NCI-H345 (cell line): ENCODE data around the gene EYS.
"Not testable (repeated sequence)": the region's sequence is repeated elsewhere in the genome, so short reads cannot be mapped to it uniquely, and the experiment has no call there.

Source experiments
- DNase-seq: peaks from one replicate; lab custom pipeline; 2025; lab: John Stamatoyannopoulos, UW

Gene EYS

GRCh38 chr6:63793465-63794137 lies 1913.4 kb downstream of the EYS start:
- DNase-seq: no peak

GRCh38 chr6:63792736-63793464 lies 1914.1 kb downstream of the EYS start:
- DNase-seq: no peak

- no peak for DNase-seq
These were observed 1916.7 kb downstream of the EYS start for GRCh38 chr6:63790334-63790733.

- no peak for DNase-seq
These were observed 1917.3 kb downstream of the EYS start for GRCh38 chr6:63789699-63790098.

DNA sequence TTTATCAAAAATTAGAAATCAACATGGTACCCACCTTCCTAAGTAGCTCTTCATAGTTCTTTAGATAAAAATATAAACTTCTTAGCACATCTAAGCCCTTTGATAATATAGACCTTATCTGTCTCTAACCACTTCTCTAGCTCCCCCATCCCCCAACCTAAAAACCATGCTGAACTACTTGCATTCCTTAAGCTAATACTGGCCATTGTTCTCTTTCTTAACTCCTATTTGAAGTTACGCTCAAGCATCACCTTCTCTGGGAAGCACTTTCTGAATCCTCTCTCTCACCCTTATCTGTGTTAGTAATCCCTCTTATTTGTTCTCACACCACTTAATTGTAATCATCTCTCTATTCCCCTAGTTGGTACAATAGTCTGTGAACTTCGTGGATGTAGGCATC lies 1918.5 kb downstream of the EYS start:
- no peak for DNase-seq

DNA sequence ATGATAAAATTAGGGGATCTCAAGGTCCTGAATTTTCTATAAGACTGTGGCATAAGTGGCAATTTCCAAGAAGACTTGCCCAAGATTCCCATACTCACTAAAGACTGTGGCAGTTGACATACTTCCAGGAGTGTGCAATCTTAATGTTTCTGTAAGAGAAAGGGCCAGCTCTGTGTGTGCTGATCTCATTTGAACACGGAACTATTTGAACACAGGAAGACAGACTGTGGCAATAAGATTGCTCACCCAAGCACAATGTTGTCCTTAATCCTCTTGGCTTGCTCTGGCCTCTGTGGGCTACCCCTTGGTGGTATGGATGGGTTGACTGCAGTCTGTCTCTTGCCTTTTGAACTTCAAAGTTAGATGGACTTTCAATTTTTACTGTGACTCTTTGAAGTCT lies 1920.0 kb downstream of the EYS start:
- DNase-seq: no peak

GRCh38 chr6:63785006-63785405 lies 1922.0 kb downstream of the EYS start:
- no peak for DNase-seq

DNA sequence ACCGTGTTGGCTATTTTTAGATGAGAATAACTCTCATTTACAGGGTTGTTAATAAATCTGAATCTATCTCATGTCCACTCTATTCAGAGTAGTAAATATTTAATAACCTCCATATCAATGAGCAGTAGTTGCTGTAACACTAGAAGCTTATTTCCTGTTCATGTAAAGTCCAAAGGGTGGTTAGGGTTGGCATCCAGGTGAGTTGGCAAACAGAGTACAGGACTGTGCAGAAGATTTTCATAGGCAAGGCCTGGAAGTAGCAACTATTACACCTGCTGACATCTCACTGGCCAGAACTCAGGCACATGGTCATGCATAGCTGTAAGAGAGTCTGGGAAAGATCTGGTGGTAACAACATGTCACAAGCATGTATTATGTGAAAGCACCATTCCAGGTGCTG lies 1923.9 kb downstream of the EYS start:
- DNase-seq: no peak

DNA sequence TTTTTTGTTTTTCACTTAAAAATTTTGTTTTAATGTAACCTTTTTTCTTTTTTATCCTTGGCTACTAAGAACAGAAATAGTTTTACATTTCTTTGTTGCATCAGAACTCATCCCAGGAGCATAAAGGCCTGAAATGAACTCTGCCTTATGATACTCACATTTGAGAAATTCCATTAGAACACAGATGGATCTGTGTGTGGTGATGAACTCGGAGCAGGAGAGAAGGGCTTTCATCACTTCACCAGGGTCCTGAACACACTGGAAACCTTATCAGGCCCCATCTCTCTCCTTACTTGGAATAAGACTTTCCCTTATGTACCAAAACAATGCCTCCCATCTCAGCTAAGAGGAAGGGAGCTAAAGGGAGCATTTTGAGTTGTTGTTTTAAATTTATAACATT lies 1932.1 kb downstream of the EYS start:
- DNase-seq: no peak

- DNase-seq: no peak
These were observed 1933.8 kb downstream of the EYS start for GRCh38 chr6:63773200-63773599.

DNA sequence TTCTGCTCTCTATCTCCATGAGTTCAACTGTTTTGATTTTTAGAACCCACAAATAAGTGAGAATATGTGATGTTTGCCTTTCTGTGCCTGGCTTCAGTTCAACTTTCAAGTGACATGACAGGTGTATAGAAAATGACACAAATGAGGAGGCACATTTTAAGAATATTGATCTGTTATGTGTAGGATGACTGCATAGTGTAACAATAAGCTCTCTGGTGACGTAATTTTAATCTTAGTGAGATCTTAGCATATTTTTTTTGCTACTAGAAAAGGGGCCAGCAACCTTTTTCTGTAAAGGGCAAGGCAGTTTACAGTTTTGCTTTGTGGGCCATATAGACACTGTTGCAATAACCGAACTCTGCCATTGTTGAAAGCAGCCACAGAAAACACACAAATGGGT lies 1941.2 kb downstream of the EYS start:
- DNase-seq: no peak

DNA sequence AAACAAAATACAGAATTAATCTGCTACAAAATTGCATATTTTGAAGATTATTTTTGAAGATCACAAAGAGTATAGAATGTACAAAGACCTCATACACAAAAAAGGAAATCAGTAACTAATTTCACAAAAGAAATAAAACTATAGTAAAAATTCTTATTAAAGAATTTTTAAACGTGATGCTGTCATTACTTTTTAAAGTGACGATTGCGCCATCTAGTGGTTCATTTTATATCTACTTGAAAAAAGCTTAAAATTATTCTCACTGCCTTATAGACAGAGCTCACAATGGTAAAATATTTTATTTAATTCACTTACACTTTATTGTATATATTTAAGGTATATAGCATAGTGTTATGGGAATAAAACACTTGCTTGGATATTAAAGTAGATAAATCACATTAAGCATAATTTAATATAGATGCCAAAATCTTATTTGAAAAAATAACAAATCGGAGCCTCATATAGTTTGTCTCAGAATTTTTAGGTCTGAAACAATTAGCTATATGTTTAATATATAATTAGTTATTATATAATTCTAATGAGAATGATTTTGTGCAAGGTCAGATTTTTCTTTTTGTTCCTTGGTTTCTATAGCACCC lies 1942.6 kb downstream of the EYS start:
- peak; percentile 49 for DNase-seq

DNA sequence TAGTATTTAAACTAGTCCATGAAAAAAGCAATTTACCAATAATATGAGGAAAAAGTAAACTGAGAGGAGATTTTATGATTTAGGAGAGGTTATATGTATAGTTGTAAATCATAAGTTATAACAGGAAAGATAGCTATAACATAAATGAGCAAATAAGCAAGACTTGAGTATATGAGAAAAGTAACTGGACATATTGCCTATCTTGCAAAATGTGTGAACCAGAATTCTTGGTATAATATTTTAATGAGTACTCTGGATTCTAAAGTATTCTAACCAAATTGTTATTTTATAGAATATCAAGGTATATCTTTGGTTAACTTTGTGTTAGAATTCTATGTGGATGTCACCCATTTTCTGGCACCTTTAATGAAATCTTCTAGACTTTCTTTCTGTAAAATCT lies 1946.8 kb downstream of the EYS start:
- no peak for DNase-seq

GRCh38 chr6:63759605-63760105 lies 1947.4 kb downstream of the EYS start:
- DNase-seq: no peak

GRCh38 chr6:63757826-63758225 lies 1949.2 kb downstream of the EYS start:
- no peak for DNase-seq

- not testable (repeated sequence) for DNase-seq
These were observed 1949.8 kb downstream of the EYS start for GRCh38 chr6:63757275-63757674.

DNA sequence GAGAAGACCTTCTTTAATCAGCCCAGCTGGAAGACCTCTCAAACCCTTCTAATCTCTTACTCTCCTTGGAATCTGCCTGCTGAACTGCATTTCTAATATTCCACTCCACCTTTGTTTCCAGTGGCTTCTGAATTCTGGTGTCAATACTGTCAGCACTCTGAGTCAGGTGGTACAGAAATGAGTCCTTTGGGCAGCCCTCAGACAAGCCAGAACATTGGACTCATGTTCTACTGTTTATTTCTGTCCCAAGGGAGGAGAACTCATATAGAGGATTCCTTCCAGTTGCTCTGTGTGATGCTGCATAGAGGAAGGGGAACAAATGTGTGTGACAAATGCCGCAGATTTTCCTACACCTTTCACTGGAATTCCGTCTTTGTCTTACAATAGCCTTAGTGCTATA lies 1956.6 kb downstream of the EYS start:
- no peak for DNase-seq

DNA sequence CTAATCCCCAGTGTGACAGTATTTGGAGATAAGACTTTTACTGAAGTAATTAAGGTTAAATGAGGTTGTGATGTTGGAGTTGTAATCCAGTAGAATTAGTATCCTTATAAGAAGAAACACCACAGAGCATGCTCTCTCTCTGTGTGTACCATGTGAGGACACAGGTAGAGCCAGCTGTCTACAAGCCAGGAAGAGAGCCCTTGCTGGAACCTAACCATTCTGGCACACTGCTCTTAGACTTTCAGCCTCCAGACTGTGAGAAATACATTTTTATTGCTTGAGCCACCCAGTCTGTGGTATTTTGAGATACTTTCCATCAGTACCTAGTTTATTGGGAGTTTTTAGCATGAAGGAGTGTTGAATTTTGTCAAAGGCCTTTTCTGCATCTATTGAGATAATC lies 1961.2 kb downstream of the EYS start:
- no peak for DNase-seq

DNA sequence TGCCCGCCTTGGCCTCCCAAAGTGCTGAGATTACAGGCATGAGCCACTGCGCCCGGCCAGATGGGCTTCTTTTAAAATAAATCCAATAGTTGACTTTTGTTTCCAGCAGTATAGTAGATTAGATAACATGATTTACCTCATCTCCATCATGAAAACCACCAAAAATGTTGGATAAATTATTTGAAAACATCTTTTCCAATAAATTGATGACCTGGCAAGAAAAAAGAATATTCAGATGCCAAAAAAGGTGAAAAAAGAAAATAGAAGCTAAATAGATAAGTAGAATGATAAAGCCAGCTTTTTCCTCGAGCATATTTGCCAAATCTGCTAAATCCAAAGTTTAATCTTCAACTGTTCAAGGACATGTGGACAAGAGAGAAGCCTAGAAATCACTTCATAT lies 1962.2 kb downstream of the EYS start:
- no peak for DNase-seq

DNA sequence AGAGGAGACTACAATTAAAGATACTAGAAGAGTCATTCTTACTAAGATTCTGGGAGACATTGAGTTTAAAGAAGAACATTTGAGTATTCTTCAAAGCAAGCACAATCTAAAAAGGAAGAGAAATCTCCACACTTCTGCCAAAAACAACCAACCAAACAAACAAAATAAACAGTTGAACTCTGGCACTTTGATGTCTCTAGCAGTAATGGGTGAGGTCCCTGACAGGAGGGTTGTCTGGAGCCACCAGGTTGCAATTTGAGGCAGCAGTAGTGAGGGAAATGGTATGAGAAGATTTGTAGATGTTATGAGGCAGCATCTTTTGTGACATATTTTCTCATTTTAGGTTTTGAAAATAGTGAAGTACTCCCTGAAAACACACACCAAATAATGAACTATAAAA lies 1963.3 kb downstream of the EYS start:
- no peak for DNase-seq

DNA sequence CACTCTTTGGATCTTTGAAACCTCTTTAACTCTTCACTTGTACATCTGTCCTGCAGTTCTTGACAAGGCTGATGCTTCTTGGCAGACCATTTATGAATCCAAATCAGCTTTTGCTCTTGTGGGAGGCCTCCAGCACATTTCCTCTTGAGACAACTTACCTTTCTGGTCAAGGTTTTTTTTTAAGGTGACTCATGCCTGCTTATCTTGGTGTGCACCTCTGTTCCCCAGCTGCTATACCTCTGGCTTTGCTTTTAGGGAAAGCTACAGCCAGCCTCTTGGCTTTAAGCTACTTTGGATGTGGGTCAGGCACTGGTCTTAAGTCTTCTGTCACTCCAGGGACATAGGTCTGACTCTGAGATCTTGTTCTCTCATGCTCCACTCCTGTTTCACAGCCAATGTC lies 1965.0 kb downstream of the EYS start:
- no peak for DNase-seq

DNA sequence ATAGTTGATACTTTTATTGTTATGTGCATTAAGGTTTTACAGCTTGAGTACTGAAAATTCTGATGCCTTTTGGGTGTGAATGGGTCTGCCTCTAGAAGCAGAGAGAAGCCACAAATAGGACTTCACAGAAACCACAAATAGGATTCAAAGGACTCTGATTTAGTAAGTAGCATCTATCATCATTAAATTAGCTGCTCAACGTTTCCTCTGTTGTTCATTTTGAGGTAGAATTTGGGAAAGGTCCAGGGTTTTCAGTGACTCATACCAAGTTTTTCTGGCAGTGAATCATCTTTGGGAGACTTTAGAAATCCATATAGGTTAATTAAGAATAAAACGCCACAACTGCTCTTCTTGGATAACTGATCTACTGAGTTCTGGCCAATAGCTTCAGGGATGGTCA lies 1966.3 kb downstream of the EYS start:
- DNase-seq: no peak

DNA sequence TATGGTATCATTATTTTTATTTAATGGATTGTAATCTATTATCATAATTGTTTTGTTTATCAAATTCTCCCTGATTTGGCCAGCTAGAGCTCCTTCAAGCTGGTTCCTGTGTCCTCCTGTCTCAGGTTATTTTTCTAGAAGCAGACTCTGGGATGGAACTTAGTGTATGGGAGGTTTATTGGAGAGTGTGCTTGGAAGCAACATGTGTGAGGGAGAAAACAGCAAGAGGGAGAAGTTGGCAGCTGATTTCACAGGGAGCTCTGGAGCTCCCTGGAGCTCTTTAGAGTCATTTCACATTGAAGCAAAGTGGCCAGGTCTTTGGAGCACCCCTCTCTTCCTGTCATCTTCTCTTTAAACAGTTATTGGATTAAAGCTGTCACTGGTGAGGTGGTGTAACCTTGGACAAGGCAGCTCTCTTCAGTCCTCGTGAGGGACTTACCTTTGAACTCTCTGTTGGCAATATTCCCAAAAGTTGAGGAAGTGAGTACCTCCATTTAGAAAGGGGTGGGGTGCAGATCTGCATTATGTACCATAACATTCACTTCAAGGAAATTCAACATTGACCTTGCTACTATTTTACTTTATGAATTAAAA lies 1967.8 kb downstream of the EYS start:
- DNase-seq: no peak
